Epidermal melanocyte (primary cell): ENCODE results near the gene ATP5F1B.
"Not testable (repeated sequence)": the region's sequence is repeated elsewhere in the genome, so short reads cannot be mapped to it uniquely, and the experiment has no call there.

Source experiments
- DNase-seq: peaks from one replicate; pipeline ENCODE4 v3.0.0; 2011; ENCODE audit warnings: low spot score; ENCODE audit not compliant: insufficient read length

ATP5F1B gene

DNA sequence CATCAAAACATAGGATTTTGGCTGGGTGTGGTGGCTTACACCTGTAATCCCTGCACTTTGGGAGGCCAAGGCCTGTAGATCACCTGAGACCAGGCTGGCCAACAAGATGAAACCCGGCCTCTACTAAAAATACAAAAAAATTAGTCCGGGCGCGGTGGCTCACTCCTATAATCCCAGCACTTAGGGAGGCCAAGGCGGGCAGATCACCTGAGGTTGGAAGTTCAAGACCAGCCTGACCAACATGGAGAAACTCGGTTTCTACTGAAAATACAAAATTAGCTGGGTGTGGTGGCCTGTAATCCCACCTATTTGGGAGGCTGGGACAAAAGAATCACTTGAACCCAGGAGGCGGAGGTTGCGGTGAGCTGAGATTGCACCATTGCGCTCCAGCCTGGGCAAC lies 2.2 kb upstream of the ATP5F1B start:
- DNase-seq: not testable (repeated sequence)

DNA sequence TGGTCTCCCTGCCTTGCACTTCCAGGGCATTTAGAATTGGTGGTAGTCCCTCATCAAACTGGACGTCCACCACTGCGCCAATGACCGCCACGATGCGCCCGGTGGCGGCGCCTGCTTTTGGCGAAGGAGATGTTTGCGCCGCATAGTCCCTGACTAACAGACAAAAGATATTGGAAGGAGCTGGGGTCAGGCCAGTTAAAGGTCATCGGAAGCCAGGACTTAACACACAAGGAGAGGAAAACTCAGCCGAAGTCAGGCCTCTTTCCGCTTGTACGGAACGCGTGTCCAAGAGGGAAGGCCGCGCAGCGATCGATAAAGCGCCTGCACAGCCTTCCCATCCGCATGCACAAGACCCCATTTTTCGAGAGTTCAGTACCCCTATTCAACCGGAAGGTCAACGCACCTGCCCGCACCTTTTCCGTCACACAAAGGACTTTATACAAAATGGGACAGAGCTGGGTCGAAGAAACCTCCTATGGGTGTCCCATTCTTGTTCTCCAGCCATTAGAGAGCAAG lies 525 bp downstream of the ATP5F1B start:
- DNase-seq: no peak

DNA sequence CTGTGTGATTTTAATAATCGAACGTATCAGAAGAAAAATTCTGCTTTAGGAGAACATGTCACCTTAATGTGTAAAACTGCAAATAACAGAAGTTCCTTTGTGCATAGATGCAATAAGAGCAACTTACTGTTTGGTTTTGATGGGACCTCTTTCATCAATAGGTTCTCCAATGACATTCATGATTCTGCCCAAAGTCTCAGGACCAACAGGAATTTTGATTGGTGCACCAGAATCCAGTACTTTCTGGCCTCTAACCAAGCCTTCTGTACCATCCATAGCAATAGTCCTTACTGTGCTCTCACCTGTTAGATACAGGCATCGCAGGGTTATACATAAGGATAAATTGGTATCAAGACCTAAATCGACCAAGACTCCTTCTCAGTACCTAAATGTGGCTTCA lies 1.1 kb downstream of the ATP5F1B start:
- DNase-seq: no peak

DNA sequence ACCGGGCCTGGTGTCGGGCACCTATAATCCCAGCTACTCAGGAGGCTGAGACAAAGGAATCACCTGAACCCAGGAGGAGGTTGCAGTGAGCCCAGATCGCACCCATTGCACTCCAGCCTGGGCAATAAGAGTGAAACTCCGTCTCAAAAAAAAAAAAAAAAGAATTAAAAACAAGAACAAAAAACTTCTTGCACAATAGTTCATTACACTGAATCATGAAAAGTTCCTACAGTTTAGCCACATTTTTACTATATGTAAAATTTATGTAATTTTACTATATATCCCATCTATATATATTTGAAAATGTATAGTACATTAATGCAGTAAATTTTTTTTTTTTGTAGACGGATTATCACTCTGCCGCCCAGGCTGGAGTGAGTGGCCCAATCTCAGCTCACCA lies 4.6 kb downstream of the ATP5F1B start:
- no peak for DNase-seq

DNA sequence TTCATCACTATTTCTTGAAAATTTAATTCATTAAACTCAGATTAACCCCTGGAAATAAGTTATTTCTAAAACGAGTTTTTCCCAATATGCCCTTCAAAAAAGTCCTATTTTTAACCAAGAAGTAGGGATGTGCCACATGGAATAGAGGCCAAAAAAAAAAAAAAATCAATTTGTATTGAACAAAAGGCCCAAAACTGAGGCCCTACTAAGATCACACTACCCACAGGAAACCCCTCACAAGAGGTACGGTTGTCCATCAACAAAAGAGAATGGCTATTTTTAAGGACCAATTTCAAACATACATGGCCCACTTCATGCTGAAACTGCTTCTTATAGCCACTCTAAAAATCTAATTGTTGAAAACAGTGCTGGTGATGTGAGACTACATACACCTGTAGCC lies 8.2 kb downstream of the ATP5F1B start:
- DNase-seq: no peak

DNA sequence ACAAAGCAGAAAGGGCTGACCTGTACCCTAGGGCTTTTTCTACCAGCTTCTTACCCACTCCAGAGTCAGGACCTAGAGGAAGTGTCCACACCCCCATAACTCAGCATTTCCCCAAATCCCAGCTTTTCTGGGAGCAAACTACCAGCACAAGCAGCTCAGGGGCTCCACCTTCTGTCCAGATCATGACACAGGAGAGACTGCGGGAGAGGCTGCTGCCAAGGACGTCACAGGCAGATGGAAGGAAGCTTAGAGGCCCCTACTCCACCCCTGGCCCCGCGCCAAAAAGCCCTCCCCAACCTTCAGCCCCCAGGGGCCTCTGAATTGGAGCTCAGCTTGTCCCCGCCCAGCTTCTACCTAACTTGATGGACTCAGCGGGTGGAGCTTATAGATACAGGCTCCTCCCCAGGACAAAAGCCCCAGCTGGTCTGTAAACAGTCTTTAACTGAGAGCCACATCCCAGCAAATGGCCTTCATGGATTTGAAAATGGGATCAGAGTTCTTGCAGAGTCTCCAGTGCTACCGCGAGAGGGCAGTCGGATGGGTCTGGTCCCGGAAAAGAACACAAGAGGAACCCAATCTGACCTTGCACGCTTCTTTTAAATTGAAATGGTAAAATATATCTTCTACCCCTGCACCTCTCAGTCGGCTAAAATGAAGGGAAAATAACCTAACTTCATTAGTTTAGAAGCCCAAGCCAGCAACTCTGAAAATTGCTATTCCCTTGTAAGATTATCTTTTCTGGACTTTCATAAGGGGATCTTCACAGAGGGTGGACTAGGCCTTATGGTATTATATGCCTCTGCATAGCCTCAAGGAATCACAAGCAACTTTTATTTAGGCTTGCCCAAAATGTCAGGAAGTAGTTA lies 8.9 kb downstream of the ATP5F1B start:
- DNase-seq: peak; percentile 98

DNA sequence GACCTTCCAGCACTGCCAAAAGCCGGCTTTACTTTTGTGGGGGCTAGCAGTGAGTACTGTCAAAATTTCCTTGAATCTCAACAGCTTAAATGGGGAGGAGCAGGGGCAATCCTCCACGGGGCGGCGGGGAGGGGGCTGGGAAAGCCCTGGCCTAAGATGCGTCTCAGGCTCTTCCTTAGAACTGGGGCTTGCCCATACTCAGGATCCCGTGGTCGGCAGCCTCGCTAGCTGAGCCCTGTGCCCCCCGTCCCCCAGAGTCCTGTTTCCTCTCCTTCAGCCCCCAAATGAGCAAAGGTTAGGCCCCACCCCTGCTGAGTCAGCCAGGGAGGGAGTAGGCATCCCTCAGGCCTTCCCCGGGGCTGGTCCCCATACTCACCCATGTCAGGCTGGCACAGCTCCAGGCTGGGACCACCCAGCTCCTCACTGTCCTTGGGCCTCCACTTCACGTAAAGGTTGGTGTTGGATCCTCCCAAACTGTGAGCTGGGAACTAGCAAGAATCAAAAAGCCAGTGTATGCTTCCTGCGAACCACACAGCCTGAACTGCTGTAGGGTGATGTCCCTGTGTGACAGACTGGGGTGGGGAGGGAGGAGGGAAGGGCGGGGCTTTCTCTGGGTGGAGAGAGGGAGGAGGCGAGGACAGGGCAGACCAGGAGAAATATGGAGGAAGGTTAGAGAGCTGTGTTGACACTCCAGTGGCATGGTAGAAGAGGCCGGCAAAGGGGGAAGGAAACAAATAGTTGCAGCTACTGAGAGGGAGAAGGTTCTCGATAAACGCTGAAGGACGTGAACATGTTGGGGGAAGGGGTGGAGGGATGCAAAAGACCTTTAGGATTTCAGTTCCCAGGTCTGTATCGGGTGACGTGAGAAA lies 9.7 kb downstream of the ATP5F1B start:
- peak; percentile 93 for DNase-seq

DNA sequence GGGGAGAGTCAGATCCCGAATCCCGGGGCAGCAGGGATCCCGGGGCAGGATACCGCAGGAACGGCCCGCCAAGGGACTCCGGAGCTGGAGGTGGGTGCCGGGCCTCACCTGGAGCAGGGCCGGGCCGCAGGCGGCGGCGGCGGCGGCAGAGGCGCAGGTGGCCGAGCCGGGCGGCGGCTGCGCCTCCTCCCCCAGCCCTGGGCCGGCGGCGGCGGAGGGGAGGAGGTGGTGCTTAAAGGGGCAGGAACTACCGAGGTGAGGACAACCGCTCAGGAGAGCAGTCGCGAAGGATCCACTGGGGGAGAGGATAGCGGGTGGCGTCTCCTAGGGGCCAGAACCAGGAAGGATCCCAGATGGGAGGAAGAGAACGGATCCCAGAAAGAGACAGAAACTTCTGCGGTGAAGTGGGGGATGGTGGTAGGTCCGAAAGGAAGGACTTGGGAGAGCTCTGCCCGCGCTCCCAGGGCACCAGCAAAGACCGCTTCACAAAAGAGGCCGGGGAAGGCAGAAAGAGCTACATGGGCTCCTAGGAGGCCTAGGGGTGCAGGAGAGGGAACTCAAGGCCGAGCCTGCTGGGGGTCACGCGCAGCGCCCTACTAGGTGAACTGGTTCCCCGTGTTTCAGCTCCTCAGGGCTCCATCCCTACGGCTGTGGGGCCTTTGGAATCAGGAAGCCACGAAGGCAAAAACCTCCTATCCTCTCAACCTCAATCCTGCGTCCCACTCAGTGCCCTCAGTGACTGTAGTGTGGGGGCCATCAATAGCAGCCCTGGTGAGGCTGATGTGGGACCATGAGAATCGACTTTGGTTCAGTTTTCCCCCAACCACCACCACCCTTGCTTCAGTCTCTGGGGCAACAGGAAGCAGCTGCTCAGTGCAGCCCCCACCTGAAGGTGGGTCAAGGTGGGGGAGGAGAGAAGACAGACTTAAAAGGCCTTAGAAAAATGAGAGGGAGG lies 10.7 kb downstream of the ATP5F1B start:
- peak; percentile 67 for DNase-seq

DNA sequence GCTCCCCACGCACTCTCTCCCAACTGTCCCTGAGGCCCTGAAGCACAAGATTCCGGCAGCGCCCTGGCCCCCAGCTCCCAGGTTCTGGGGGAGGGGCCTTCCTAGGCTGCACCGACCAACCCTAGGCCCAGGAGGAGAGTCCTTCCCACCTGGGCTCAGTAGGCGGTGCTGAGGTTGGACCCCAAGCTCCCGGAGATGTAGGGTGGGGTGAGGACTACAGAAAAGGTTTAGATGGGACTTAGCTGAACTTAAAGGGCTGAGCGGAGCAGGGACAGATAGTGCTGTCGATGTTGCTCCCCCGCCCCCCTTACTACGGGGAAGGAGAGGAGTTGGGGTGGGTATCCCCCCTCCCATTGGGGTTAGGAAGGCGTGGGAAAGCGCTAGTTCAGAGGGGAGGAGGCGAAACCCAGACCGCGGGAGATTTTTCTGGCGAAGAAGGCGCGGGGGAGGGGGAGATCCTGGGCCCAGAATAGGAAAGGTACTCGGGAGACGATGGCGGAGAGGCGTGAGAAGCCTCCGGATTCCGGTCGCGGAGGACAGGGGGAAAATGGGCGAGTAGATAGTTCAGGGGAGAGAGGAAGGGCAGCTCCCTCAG lies 11.4 kb downstream of the ATP5F1B start:
- no peak for DNase-seq

DNA sequence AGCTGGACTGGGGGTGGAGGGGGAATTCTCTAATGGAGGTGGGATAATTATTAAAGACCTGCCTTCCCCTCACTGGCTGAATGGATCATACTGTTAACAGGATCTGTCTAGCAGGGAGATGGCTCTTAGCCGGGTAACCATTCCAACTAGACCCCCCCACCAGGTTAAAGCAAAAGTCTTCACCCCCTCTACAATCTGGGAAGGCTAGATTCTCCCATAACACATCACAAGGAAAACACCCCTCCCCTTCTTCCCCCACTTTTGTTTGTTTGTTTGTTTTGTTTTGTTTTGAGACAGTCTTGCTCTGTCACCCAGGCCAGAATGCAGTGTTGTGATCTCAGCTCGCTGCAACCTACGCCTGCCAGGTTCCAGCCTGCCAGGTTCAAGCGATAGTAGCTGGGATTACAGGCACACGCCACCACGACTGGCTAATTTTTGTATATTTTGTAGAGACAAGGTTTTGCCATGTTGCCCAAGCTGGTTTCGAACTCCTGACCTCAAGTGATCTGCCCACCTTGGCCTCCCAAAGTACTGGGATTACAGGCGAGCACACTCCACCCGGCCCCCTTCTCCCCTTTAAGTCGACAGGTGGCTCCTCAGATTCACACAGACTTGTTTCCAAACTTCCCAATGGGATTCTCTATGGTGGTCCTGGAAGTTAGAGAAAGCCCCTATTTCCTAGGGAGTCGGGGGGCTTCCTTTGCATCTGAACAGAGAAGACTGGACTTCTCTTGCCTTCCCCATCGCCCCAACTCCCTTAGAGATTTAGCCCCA lies 12.1 kb downstream of the ATP5F1B start:
- no peak for DNase-seq

DNA sequence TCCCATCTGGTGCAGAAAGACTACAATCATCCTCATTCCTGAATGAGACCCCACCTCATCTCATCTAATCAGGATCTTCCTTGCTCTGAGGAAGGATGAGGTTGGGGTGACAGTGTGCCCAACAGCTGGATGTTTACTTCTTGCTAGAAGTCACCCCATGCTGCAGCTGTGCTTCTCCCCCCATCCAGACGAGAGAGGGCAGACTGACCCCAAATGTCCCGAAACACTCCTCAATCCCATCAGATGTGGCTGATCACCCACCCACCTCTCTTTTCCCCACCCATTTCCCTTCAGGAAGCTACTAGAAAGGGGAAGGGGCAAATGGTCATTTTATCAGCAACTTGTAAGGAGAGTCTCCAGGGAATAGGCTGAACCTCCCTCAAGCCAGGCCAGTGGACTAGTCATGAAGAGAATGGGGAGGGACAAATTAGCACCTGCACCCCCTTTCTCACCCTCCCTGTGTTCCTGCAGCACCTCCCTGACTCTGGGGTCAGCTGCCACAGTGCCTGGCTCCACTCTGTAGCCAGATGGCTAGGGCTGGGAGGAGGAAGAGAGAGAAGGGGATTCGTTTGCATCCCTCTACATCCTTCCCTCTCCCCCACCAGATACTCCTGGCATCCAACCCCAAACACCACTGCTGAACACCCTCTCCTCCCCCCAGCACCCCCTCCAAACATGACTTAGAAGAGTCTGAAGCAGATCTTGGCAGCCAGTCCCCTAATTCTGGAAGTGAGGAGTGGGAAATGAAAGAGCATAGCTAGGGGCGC lies 12.9 kb downstream of the ATP5F1B start:
- no peak for DNase-seq

DNA sequence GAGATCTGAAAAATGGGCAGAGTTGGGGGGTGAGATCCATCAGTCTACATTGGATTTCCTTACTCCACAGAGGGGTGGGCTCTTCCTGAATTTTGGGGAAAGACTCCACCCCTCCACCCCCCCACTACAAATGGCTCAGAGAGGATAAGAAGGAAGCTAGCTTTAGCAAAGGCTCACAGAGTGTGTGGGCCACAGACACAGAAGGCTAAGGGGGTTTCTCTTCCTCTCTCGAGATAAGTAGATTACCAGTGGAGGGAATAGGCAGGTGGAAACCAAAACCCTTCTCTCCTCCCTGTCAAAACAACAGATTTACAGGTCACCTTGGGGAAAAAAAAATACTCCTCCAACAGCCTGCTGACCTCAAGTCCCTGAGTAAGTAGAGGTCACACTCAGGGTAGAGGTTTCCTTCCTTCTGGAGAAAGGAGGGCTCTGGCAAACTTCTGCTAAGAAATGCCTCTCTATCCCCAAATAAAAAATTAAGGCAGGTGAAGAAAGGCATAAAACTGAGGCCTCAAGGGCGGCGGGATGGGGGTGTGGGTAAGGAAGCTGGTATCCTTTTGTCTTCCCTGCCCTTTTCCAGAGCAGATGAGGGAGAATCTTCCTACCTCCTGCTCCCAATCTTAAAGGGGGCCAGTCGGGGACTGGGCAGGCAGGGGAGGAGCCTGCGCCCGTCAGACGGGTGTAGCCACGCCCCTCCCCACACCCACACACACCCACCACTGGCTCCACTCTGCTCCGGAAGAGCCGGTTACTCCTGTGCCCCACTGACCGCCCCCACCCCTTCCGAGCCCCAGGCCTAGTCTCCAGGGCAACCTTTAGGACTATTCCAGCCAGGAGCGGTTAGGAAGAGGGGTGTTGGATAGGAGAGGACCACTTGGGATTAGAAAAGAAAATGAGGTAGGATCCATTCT lies 13.7 kb downstream of the ATP5F1B start:
- peak; percentile 83 for DNase-seq

DNA sequence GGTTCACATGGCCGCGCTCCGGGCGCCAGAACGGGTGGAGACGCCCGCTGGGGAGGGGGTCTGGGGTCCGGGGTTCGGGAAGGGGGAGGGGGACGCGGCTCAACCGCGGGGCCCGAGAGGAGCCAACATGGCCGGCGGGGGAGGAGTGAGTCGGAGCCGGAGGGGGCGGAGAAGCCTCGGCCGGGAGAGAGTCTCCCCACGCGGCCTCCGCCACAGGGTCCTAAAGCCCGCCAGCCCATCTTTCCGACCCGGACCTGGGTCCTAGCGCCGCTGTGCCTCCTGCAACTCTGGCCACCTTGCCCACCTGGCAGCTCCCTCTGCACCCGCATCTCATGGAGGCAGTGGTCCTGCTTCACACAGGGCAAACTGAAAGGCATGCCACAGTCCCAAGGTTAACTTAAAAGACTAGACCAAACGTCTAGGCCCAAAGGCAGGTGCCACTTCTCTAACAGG lies 15.6 kb downstream of the ATP5F1B start, which contains the start of gene BAZ2A:
TSS of gene BAZ2A (minus strand) at position 147 of the 453 bp plus-strand sequence. CDS start 12,796 bp downstream, outside the sequence.
- peak; percentile 85 for DNase-seq

DNA sequence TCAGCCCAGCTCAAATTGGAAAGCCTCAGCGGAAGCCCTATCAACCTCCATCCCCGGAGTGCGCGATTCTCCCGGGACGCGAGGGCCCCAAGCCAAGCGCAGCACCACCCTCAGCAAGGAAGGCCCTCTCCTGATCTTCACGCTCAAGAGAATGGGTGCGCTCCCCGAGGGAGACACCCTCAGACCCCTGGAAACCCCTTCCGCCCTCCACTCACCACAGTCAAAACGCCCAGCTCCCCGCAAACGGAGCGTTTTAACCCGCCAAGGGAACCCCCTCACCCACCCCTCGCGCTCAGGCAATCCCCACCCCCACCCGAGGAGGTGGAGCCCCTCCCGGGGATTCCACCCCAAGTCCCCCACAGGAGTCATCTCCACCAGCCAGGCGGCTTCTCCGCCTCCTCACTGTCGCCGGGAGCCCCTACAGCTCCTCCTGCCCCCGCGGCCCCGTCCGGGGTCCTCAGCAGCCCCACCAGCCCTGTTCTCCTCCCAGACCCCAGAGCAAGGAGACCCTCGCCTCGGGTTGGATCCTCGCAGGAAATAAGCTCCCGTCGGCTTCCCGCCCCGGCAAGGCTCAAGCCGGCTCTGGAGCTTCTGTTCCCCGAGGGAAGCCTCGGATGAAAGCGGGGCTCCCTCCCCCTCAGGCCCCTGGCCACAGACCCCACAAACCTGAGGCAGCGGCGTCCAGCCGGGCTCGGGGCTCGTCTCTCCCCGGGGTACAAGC lies 16.2 kb downstream of the ATP5F1B start:
- DNase-seq: no peak

DNA sequence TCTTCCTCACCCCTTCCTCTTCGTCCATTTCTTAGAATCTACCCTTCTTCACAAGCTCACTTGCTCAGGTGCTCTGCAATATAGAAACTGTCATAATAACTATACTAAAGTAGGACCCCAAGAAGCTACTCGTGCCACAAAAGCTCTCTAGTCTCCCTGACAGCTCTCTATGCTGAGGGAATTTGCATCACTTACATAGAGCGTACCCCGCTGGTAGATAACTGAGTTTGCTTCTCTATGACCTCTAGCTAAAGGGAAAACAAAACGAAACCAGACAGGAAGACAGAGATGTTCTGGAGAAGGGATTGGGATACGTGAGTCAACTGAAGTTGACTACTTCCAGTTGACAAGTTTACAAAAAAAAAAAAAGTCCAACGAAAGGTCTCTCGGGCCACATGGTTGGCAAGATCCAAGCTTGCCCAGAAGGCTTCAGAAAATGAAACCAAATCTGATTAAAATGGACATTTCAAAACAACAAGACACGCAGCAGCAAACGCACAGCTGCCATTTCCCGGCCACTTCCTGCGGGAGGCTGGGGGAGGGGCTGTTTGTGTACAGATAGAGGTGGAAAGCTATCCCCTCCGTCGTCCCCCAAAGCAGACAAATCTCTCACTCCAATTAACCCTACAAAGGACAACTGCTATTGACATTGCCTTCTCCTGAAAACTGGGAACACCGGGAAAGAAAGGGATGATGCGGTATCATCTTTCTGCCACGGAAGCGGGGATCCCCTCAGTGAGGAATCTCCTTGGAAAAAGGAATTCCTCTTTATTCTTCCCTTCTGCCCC lies 16.9 kb downstream of the ATP5F1B start:
- DNase-seq: peak; percentile 74

DNA sequence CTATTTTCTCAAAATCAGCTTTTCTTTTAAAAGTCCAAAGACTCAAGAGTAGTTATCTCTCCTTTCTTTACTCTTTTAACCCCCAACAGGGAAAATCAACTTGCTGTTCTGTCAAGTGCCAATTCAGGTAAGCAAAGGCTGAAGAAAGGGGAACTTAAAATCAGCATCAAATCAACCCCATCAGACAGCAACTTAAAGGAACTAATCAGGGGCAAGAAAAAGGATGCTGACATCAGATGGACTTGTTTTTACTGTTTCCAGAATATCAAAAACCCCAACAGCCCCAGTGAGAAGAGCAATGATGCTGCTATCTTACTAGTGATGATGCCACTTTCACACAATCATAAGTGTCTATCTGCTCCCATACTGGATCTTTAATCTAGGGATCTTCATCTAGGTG lies 19.1 kb downstream of the ATP5F1B start:
- DNase-seq: no peak
